Activated T-cell treated with anti-CD3 and anti-CD28 coated beads, Interleukin-2, amount 50 U/mL, for 1 hour (primary cell): Measurements from ENCODE around the gene SLAIN2.
"Not testable (repeated sequence)": the region's sequence is repeated elsewhere in the genome, so short reads cannot be mapped to it uniquely, and the experiment has no call there.

Experiments used
- DNase-seq: peaks from one replicate; pipeline ENCODE4 v3.0.0-alpha.2; 2020

The SLAIN2 gene

DNA sequence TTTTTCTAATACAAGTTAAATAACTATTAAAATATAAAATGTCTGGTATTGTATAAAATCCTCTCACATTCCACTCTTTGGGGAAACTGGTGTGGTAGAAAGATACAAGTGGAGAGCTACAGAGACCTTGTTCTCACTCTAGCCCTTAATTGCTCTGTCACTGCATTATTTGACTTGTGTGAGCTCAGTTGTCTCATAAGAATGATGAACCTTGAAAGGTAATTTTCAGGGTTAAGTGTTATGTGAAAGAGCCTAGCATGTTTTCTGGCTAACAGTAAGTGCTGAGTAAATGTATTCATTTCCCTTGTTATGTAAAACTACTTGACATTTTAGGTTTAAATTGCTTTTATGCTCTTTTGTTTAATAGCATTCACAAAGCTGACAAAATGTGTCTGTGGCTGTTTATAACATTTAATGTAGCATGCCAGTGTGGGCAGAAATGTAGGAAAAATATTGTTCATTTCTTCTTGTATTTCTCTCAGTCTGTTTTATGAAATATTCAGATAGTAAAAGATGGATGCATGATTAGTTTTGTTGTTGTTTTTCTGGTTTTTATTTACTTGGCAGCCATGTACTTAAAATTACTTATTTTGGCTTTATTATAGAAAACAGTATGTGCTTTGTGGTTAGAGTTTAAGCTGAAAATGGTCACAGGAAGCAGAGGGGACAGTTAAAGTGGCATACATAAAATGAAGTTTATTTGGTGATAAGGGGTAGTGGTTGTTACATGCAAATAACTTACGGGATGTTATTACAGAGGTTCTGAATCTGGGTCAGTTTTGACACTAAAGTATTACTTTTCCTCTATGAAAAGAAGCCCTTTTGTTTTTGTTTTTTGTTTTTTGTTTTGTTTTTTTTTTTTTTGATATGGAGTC, 29.2 kb downstream of the SLAIN2 start:
- no peak for DNase-seq

GRCh38 chr4:48372272-48372671, 30.9 kb downstream of the SLAIN2 start:
- DNase-seq: no peak

DNA sequence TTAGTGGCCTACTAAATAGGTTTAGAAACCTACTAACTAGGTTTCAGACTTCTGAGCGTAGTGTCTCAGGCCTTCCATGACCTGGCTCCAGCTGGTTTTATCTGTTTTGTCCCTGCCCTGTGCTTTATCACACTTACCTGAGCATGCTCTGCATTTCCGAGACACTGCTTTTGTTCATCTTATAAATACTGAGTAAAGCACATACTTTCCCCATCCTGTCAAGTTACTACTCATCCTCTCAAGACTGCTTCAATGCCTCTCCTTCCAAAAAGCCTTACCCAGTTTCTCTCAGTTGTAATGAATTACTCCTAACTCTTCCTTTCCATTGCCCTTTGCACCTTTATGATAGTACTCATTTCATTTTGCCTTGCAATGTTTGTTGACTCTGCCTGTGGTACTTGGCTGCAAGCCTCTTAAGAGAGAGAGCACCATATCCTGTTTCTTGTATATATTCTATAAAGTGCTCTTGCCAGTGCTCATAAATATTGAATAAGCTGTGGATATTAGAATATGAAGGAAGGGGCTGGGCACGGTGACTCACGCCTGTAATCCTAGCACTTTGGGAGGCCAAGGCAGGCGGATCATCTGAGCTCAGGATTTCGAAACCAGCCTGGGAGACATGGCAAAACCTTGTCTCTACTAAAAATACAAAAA, 34.4 kb downstream of the SLAIN2 start:
- no peak for DNase-seq

DNA sequence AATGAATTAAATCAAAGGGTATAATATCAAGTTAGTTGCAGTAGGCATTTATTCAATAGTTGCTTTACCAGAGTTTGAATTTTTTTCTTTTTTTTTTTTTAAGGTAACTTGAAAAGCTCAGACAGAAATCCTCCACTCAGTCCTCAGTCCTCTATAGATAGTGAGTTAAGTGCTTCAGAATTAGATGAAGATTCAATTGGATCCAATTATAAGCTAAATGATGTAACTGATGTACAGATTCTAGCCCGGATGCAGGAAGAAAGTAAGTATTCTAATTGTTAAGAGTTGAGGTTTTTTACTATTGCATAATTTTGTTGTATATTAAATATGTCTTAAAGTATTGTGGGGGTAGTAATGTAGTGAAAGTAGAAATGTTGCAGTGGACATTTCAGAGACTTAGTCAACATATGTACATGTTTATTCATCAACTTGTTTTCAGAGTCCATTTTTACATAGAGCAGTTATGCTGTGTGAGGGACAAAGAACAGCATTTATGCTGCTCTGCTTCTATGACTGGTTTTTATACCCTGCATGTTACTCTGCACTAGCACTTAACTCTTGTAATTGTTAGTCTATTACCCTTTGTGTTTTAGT, 38.4 kb downstream of the SLAIN2 start:
- no peak for DNase-seq

DNA sequence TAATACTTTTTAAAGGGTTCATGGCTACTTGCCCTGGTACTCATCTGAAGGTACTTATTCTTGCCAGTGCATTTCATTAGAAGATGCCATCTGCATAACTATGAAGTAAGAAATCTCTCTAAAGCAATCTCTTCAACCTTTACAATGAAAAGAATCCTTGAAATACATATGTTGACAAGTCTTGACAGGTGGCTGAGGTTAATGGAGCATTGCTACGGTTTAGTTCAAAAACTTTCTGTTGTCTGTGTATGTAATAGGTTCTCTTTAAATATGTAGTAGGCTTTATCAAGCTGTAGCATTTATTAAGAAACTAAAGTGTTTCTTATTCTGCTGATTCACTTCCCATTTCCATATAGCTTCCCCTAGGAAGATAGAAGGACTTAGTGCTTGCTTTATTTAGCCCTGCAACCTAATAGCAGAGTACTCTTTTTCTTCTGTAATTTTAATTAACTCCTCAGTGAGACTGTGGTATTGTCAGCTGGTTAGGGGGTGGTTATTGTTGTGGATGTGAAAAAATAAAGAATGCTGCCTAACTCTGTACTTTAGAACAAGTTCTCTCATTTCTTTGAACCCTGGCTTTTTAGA, 39.3 kb downstream of the SLAIN2 start:
- DNase-seq: no peak

GRCh38 chr4:48388525-48389154, 47.3 kb downstream of the SLAIN2 start:
- no peak for DNase-seq

GRCh38 chr4:48396043-48396442, 54.7 kb downstream of the SLAIN2 start:
- DNase-seq: no peak

DNA sequence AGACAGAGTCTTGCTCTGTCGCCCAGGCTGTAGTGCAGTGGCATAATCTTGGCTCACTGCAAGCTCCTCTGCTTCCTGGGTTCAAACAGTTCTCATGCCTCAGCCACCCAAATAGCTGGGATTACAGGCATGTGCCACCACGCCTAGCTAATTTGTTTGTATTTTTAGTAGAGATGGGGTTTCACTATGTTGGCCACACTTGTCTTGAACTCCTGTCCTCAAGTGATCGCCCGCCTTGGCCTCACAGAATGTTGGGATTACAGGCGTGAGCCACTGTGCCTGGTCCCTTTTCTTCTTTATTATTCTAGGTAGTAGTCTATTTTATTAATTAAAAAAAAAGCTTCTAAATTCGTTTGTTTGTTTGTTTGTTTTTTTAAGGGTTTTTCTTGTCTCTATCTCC, 59.1 kb downstream of the SLAIN2 start:
- DNase-seq: no peak

- DNase-seq: no peak
Observed at GRCh38 chr4:48403358-48403757, 62.0 kb downstream of the SLAIN2 start.

GRCh38 chr4:48403779-48404178, 62.5 kb downstream of the SLAIN2 start:
- DNase-seq: no peak

- no peak for DNase-seq
Observed at GRCh38 chr4:48405924-48406323, 64.6 kb downstream of the SLAIN2 start.

GRCh38 chr4:48409203-48409602, 67.9 kb downstream of the SLAIN2 start:
- DNase-seq: no peak

GRCh38 chr4:48410812-48411211, 69.5 kb downstream of the SLAIN2 start:
- DNase-seq: no peak

DNA sequence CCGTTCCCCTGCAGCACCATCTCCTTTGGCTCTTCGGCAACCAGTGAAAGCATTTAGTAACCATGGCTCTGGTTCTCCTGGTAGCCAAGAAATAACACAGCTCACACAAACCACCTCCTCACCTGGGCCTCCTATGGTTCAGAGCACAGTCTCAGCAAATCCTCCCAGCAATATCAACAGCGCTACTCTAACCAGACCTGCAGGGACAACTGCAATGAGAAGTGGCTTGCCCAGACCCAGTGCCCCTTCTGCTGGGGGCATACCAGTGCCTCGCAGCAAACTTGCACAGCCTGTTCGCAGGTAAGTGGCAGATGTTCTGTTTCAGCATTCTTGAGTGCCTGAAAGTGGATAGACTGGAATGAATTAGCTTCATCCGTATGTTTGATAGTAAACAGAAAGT, 78.8 kb downstream of the SLAIN2 start:
- no peak for DNase-seq

- DNase-seq: no peak
Observed at GRCh38 chr4:48421101-48421500, 79.8 kb downstream of the SLAIN2 start.

- no peak for DNase-seq
Observed at GRCh38 chr4:48428926-48429325, 87.6 kb downstream of the SLAIN2 start.

GRCh38 chr4:48429709-48430474, 88.6 kb downstream of the SLAIN2 start:
- no peak for DNase-seq

- DNase-seq: no peak
Observed at GRCh38 chr4:48431401-48431800, 90.1 kb downstream of the SLAIN2 start.

DNA sequence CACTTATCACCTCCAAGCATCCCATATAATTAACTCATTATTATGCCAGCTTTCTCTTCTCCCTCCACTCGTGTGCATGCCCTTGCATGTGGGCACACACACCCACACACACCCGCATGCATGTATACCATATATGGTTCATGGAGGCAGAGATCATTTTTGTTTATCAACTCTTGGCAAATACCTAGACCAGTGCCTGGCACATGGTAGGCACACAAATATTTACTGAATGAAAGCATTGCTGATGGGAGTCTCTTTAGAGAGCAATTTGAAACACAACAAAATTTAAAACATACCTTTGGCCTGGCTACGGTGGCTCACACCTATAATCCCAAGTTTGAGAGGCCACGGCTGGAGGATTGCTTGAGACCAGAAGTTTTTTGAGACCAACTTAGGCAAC, 90.7 kb downstream of the SLAIN2 start:
- no peak for DNase-seq

DNA sequence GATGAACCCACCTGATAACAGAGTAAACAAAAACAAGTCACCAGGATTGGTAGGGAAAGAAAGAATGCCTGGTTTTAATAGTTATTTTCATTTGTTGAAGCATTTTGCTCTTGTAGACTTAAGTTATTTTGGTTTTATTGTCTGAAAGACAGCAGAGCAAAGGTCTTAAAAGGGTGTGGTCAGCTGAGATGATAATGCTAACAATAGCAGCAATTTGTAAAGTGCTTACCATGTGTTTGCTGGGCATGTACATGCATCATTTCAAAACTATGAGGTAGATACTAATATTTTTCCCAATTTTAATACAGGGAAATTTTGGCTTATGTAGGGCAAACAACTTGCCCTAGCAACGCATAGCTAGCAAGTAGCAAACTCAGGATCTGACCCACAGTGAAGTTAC, 95.0 kb downstream of the SLAIN2 start:
- DNase-seq: no peak

- no peak for DNase-seq
Observed at GRCh38 chr4:48439988-48440387, 98.7 kb downstream of the SLAIN2 start.

- DNase-seq: not testable (repeated sequence)
Observed at GRCh38 chr4:48440914-48441313, 99.6 kb downstream of the SLAIN2 start.
